HTERT RPE-1 (cell line): ENCODE results near the gene MYL11.

Experiments used
- in situ Hi-C: fragments of 300-500 bp; cut with MboI; formaldehyde crosslinking; loops from 4 replicates; pipeline ENCODE4 v1.14.3; 2020; ENCODE audit warnings: low sequenced_read_pairs

Gene MYL11

DNA sequence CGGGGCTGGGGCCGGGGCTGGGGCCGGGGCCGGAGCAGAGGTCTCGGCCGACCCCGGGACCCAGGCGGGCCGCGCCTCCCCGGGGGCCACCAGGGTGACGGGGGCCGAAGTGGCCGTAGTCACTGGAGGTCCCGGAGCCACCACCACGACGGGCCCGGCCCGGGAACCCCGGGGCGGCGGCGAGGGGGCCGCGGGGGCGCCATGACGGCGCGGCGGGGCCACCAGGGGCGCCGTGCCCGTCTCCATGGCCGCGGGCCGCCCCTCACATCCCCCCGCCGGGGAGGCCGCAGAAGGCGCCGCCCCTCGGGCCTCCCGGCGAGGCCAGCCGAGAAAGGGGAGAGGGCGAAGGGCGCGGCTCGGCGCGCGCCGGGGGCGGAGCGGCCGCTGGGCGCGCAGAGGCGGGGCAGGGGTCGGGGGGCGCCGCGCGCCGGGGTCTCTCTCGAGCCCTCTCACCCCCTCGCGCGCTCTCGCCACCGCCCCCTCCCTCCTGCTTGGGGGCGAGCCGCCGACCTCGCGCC lies 4.6 kb upstream of the MYL11 start:
- in situ Hi-C loops = no loop called here

DNA sequence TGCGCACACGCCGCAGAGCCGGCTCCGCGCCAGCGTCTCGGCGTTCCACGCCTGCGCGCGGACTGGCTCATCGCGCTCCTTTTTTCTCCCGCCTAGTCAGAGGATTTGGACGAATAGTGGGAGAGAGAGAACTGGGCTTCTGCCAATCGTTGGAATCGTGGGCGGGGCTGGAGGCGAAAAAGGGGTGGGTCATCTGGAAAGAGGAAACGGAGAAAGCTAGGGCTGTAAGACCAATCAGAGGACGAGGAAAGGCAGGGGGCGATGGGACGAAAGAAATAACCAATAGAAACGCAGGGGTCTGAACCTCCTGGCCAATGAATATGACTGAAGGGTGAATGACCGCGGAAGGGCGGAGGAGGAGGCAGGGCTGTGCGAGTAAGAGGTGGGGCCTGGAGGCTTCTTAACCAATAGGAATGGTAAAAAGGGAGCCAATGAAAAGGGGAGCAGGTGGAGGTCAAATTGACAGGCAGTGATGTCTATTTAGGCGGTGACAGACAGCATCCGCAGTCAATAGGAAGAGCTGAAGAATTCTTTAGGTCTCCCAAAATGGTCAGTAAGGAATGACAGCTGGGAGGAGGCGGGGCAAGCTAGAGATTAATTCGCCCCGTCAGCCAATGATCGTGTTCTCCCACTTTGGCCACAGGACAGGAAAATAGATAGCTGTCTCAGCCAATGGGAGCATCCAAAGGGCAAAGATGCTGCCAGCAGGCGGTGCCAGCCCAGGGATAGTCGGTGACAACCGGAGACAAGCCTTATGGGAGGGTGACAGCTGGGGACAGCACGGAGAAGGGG lies 4.0 kb upstream of the MYL11 start, which contains the start of gene TBC1D10B:
Gene TBC1D10B (minus strand): TSS at position 39 of the 792 bp plus-strand sequence. CDS start 311 bp downstream, outside the sequence.
- in situ Hi-C loops = no loop called here

DNA sequence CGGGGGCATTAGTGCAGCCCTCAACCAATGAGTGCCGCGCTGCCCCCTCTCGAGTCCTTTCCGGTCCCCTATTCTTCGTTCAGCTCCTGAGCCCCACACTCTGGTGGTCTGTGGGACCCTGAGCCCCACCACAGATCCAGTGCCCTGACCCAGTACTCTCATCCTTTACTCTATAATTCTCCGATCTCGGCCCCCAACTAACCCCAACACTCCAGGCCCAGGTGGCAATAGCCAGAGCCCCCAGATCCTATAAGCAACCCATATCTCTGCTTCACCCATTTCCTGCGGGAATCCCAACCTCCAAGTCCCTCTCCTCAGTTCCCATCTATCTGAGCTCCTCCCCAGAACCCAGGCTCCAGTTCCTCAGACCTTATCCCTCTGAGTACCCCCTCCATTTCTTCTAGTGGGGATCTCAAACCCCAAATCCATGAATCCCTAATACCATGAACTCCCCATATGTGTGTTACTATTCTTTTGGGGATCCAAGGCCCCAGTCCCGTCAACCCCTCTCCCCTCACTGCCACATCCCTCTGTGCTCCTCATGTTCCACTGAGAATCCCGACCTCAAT lies 3.3 kb upstream of the MYL11 start:
- in situ Hi-C loops = no loop called here

DNA sequence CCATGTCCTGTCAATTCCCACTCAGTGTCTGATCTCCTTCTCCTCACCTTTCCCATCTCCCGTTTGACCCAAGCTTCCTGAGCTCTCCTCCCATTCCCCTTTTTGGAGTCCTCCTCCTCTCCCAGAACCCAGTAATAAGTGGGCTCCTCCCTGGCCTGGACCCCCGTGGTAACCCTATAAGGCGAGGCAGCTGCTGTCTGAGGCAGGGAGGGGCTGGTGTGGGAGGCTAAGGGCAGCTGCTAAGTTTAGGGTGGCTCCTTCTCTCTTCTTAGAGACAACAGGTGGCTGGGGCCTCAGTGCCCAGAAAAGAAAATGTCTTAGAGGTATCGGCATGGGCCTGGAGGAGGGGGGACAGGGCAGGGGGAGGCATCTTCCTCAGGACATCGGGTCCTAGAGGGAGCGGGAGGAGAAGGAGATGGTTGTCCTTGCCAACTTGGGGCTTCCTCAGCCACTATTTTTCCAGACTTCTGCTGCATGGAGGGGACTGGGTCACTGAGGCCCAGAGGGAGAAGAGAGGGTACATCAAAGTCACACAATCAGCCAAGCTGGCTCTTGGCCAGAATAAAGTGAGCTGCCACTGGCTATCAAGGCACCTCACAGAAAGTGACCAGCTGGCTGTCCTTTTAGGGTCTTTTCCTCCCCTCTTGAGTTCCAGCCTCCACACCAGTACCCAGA lies 2.4 kb upstream of the MYL11 start:
- in situ Hi-C loops = no loop called here

DNA sequence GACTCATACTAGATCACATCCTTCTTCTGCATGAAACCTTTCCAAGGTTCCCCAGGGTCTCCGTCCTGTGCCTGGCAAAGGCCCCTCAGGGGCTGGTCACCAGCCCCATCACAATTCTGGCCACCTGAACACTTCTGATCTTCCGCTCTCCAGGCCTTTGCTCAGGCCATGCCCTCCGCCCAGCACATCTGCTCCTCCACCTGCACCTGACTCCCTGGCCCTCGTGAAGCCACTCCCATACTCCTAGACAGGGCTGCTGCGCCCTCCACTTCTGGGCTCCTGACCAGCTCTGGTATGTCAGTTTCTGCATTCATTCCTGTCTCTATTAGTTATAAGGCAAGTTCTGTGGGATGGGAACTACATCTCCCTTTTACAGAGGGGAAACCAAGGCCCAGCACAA lies 1.9 kb upstream of the MYL11 start:
- in situ Hi-C loops = no loop called here

DNA sequence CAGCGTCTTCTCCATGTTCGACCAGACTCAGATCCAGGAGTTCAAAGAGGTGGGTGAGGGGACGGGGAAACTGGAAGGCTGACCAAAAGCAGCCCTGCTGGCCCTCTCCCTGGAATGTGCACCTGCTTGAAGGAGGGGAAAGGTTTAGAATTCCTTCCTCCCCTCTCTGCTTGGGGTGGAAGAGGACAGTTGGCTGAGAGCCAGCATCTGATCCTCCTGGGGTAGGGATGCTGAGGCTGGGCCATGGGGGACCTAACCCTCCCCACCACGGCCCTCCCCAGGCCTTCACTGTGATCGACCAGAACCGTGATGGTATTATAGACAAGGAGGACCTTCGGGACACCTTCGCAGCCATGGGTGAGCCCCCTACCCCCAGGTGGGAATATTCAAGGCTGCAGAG lies 1.3 kb downstream of the MYL11 start:
- in situ Hi-C loops = no loop called here

DNA sequence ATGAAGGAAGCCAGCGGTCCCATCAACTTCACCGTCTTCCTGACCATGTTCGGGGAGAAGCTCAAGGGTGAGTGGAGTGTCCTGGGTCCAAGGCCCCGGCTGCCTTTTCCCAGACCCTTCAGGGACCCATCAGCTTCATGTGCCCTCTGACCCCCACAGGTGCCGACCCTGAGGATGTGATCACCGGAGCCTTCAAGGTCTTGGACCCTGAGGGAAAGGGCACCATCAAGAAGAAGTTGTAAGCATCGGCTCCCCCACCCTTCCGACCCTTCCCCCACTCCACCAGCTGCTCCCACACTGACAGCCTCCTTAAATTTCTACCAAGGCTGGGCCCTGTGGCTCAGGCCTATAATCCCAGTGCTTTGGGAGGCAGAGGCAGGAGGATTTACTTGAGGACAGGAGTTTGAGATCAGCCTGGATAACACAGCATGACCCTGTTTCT lies 1.9 kb downstream of the MYL11 start:
- in situ Hi-C loops = no loop called here

DNA sequence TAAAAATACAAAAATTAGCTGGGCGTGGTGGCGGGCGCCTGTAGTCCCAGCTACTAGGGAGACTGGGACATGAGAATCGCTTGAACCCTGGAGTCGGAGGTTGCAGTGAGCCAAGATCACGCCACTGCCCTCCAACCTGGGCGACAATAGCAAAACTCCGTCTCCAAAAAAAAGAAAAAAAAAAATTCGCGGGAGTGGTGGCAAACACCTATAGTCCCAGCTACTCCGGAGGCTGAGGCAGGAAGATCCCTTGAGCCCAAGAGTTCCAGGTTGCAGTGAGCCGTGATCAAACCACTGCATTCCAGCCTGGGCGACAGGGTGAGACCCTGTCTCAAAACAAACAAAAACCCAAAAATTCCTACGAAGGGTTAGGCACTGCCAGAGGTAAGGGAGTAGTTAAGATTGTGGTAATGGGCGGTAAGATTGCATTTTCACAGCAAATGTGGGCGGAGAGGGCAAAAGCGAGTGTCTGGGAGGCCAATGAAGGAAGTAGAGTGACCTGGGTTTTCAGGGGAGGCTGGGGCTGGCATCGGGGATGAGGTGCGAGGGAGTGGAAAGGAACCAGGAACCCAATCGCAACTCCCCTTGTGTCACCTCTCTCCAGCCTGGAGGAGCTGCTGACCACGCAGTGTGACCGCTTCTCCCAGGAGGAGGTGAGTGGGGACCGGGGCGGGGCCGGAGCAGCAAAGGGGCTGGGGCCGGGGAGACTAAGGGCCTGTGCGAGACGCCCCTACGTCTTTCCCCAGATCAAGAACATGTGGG lies 2.6 kb downstream of the MYL11 start:
- in situ Hi-C loops = no loop called here

DNA sequence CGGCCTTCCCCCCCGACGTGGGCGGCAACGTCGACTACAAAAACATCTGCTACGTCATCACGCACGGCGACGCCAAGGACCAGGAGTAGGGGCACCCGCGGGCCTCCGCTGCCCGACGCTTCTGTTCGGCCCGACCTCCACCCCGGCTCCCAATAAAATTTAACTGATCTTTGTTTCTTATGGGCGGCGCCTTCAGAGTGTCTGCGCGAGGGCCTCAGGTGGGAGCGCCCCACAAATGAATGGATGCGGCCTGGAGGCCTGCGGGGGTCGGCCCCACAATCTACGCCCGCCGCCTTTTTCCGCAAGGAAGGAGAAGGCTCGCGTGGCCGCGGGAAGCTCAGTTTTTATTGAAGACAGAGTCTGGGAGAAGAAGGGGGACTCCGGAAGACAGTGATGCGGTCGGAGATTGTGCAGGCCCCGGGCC lies 3.2 kb downstream of the MYL11 start:
- in situ Hi-C loops = no loop called here

DNA sequence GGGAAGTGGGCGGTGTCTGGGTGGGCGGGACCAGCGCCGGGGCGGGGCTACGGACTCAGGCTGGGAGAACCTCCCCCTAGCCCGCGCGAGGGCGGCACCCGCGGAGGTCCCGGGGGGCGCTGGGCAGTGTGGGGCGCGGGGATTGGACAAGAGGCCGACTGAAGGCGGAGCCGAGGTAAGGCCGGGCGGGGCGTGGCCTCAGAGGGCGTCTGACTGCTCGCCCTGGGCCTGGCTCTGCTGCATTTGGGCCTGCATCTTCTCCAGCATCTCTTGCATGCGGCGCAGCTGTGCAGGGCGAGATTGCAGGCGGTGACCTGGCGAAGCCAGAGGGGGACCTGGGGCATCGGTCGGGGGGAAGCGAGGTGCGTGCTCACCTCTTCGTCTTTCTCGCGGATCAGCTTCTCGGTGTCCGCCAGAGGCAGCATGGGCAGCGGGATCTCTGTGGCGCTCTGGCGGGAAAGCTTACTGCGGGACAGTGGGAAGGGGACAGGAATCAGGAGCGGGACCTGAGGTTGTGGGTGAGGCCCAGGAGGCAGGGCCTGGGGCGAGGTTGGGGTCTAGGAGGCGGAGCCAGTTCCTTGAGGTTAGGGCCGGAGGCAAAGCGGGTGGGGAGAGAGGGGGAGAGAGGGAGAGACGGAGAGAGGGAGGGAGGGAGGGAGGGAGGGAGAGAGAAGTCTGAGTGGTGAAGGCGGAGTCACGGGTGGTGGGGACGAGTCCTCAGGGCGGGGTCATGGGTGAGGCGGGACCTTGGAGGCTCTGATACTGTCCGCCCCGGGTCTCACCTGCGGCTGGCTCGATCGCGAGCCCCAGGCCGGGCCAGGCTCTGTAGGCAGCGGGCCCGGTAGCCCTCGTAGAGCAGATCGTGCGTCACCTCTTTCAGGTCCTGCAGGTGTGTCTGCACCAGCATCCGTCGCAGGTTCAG lies 3.9 kb downstream of the MYL11 start:
- in situ Hi-C loops = no loop called here

DNA sequence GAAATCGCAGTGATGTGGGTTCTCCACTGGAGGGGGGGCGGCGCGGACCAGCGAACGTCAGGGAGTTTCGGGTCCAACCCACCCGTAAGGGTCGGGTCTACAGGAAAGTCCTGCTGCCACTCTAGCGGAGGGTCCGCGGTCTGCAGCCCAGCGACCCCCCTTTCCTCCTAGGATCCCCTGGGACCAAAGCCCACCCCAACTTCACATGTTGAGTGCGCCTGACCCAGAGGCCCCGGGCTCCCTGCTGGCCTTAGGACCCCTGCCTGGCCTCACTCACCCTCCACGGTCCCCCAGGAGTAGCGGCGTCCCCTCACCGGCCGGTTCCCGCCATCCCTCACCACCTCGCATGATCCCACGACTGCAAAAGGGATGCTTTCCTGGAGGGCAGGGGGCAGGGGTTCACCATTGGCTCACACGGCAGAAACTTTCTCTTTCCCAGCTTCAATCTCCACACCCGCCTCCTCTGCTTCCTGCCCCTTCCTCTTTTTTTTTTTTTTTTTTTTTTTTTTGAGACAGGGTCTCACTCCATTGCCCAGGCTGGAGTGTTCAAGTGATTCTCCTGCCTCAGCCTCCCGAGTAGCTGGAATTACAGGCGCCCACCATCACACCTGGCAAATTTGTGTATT lies 4.7 kb downstream of the MYL11 start:
- in situ Hi-C loops = no loop called here

DNA sequence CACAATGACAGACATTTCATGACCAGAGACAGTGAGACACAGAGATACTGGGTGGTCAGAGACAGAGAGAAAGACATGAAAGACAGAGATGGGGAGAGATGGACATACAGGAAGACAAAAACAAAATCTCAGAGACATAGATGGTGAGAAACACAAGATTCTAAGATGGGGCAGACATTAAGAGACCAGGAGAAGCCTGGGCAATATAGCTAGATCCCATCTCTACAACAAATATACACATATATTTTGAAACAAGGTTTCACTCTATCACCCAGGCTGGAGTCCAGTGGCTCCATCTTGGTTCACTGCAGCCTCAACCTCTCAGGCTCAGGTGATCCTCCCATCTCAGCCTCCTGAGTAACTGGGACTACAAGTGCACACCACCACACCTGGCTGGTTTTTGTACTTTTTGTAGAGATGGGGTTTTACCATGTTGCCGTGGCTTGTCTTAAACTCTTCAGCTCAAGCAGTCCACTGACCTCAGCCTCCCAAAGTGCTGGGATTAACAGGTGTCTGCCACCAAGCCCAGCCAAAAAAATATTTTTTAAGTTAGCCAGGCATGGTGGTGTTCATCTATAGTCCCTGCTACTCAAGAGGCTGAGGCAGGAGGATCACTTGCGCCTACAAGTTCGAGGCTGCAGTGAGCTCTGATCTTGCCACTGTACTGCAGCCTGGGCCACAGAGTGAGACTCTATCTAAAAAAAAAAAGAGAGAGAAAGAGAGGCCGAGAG lies 5.6 kb downstream of the MYL11 start:
- in situ Hi-C loops = no loop called here

DNA sequence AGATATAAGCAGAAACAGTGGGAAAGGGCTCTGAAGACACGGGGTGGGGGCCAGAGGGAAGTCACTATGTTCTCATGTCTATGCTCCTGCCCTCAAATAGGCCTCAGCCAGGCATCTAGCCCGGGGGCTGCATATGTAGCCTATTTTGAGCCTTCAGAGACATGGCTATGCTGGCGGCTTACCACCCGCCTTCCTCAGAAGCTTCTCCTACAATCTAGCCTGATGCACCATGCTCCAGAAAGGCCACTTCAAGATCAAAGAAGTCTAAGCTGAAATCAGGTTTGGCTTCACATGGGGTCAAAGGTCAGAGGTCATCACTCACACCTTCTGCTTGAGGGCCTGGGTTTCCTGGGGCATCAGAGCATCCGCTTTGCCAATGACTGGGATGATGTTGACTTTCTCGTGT lies 6.2 kb downstream of the MYL11 start:
- in situ Hi-C loops = no loop called here

DNA sequence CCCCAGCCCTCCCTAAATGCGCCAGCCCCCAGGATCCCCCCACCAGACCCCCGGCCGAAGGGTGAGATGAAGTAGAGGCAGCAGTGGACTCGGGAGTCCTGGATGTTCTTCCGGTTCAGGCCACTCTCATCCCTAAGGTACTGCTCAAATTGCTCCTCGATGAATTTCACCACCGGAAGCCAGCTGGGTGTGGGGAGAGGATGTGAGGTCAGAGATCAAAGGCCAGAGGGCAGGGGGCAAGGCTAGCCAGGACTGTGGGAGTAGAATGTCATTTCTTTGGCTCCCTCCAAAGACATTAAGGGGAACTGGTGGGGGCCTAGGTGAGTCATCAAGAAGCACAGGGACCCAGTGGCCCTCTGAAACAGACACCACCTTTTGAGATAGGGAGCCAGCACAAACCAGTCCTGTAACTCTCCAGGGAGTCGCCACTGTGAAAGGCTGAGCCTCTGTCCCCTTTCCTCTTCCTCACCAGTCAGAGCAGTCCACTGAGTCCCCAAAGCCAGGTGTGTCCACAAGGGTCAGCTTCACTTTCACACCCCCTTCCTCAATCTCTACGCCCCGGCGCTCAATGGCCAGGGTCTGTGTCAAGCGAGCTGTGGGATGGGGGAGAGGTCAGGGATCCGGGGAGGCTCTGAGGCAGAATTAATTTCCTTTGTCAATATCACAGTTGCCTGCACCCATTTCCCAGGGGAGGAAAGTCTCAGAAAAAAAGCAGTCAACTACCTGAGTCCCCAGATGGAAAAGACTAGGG lies 6.9 kb downstream of the MYL11 start:
- in situ Hi-C loops = no loop called here

DNA sequence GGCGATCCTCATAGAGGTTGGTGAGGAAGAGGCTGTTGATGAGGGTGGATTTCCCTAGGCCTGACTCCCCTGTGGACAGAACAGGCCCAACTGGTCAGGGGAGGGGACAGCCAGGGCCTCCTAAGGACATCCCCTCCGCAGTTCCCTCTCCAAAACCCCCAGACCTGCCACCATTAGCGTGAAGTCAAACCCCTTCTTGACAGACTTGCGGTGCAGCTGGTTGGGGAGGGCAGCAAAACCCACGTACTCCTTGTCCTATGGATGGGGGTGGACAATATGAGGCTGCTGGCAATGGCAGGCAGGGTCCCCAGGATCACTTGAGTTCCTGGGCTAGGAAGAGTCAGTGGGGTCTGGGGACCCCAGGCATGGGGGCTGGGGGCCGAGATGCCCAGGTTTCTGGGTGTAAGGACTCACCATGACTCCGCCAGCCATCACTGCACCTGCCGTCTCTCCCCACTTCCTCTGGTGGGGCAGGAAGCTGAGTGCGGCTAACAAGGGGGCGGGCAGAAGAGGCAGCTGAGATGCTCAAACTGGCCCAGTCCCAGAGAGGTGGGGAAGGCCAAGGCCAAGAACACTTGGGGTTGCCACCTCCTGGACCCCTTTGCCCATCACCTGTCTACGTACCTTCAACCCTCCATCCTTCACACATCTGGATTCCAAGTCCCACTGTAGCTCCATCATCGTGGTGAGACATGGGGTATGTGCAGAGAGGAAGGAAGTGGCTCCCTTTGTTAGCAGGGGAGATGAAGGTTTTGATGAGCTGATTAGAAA lies 7.7 kb downstream of the MYL11 start, which contains the start of gene SEPTIN1:
Gene SEPTIN1 (minus strand): TSS at position 451 of the 771 bp plus-strand sequence. CDS start 19 bp downstream, at position 432.
- in situ Hi-C loops = no loop called here

DNA sequence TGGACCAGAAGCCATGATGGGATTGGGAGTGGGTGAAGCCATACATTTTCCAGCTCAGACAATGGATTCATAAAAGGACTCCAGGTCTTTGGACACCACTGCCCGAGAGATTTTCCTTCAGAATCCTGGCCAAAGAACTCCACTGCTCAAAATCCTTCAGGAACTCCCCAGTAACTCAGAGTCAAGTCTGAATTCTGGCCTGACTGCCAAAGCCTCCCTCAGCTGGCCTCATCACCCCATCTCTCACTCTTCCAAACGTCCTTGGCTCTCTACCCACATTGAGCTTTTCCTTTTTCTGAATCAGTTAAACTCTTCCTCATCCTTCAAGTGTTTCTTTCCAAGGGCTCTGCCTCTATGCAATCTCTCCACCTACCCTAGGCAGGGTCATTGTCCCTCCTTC lies 8.9 kb downstream of the MYL11 start:
- in situ Hi-C loops = no loop called here

DNA sequence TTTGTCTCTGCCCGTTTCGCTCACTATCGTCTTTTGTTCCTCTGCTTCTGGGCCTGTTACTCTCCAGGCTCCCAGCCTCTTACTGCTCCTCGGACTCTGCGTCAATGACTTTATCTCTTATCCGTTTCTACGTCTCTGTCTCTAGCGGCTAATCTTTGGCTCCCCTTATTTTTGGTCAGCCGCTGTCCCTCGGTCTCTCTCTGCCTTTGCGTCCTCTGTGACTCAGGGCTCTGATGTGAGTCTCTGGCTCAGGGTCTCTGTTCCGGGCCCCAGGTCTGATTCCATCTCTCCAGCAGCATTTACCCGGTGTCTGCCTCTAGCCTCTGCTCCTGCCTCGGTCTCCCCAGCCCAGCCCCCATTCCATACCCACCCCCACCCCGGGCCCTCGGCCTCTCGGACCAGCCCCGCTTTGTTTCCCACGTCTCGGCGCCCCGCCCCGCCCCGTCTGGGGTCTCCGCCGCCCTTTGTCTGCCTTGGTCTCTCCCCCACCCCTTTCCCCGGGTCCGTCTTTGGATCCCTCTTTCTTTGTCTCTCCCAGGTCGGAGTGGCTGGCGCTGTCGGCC lies 20.1 kb downstream of the MYL11 start:
- in situ Hi-C loops = no loop called here
